ENCODE measurements around the gene CELF4. TPM values are rescaled to one million over a fixed set of nuclear protein-coding genes. Genes with fewer than 3 reads are reported as not detected.

Gene CELF4
- total and polyA plus RNA-seq, 2 donors (not counting 3 experiments of a cell fraction or from before 2014, with no cell fraction given): not detected

- FAIRE-seq (no peak), DNase-seq (ENCODE audit: low read depth, low spot score) (no peak)
- CTCF ChIA-PET: no interaction called here
- Histone ChIP-seq H3K36me3 (ENCODE audit: control insufficient read depth in 2 of 2, extremely low read depth in 1 of 2, insufficient read depth in 2 of 2, low read length in 2 of 2) (no peaks in the 10 kb centered on the region), H3K79me2 (ENCODE audit: control insufficient read depth, insufficient read depth, low read length) (no peaks in the 10 kb centered on the region), H3K4me2 (ENCODE audit: insufficient read depth, low read length) (no peak overlapping the region), H3K9me1 (replicated peaks; ENCODE audit: control insufficient read depth, extremely low read depth, insufficient read depth, low read length) (no peaks in the 10 kb centered on the region), H3K27me3 (ENCODE audit: control insufficient read depth in 2 of 2, insufficient read depth in 2 of 2, low read length in 2 of 2) (no peaks in the 10 kb centered on the region), H2AFZ (ENCODE audit: low read depth, low read length) (no peak overlapping the region), H4K20me1 (replicated peaks; ENCODE audit: control insufficient read depth, extremely low read depth, insufficient read depth, low read length) (no peaks in the 10 kb centered on the region), H3K9me3 (replicated peaks; ENCODE audit: control insufficient read depth, insufficient read depth, low read length) (no peaks in the 10 kb centered on the region), H3K4me1 (ENCODE audit: control insufficient read depth, extremely low read depth, insufficient read depth, low read length) (no peaks in the 10 kb centered on the region), H3K9ac (replicated peaks; ENCODE audit: extremely low read depth, insufficient read depth, low read length) (no peak overlapping the region), H3K4me3 (replicated peaks in 1 of 3; ENCODE audit: insufficient read depth in 1 of 3, low read depth in 1 of 3, low read length in 3 of 3) (no peak overlapping the region), H3K27ac (ENCODE audit: insufficient read depth, low read depth, low read length) (no peak overlapping the region)
- intact Hi-C loops (cut with micrococcal nuclease): no loop called here
- no TSS peak for BruUV-seq (replicated peaks)
- dilution Hi-C loops (cut with MboI; ENCODE audit: extremely low pct_ligation_motif_present, low sequenced_read_pairs): no loop called here
- POLR2A ChIA-PET: no interaction called here
- TF ChIP-seq POLR2A (IDR thresholded peaks at IDR 0.05; ENCODE audit: low read depth, low read length) (no peak), EZH2 (IDR thresholded peaks at IDR 0.05; ENCODE audit: borderline replicate concordance, low read depth, low read length, severe bottlenecking) (no peak)
These were observed 22.7 kb upstream of the CELF4 start for GRCh38 chr18:37588289-37588688.

GRCh38 chr18:37586656-37587225 is 21.1 kb upstream of the CELF4 start:
- no peak for DNase-seq (ENCODE audit: low read depth, low spot score)
- dilution Hi-C loops (cut with MboI; ENCODE audit: extremely low pct_ligation_motif_present, low sequenced_read_pairs) (no loop called here), intact Hi-C loops (cut with micrococcal nuclease) (no loop called here)
- Histone ChIP-seq H3K4me1 (ENCODE audit: control insufficient read depth, extremely low read depth, insufficient read depth, low read length) (no peaks in the 10 kb centered on the region), H3K4me3 (replicated peaks in 1 of 3; ENCODE audit: insufficient read depth in 1 of 3, low read depth in 1 of 3, low read length in 3 of 3) (no peak overlapping the region), H3K27me3 (ENCODE audit: control insufficient read depth in 2 of 2, insufficient read depth in 2 of 2, low read length in 2 of 2) (no peaks in the 10 kb centered on the region), H3K9ac (replicated peaks; ENCODE audit: extremely low read depth, insufficient read depth, low read length) (no peak overlapping the region), H2AFZ (ENCODE audit: low read depth, low read length) (no peak overlapping the region), H3K27ac (ENCODE audit: insufficient read depth, low read depth, low read length) (no peak overlapping the region), H3K9me1 (replicated peaks; ENCODE audit: control insufficient read depth, extremely low read depth, insufficient read depth, low read length) (no peaks in the 10 kb centered on the region), H3K9me3 (replicated peaks; ENCODE audit: control insufficient read depth, insufficient read depth, low read length) (no peaks in the 10 kb centered on the region), H3K79me2 (ENCODE audit: control insufficient read depth, insufficient read depth, low read length) (no peaks in the 10 kb centered on the region), H4K20me1 (replicated peaks; ENCODE audit: control insufficient read depth, extremely low read depth, insufficient read depth, low read length) (no peaks in the 10 kb centered on the region), H3K4me2 (ENCODE audit: insufficient read depth, low read length) (no peak overlapping the region), H3K36me3 (ENCODE audit: control insufficient read depth in 2 of 2, extremely low read depth in 1 of 2, insufficient read depth in 2 of 2, low read length in 2 of 2) (no peaks in the 10 kb centered on the region)
- POLR2A ChIA-PET: no interaction called here
- FAIRE-seq: no peak
- CTCF ChIA-PET: no interaction called here
- no TSS peak for BruUV-seq (replicated peaks)
- TF ChIP-seq POLR2AphosphoS5 (IDR thresholded peaks at IDR 0.05; ENCODE audit: insufficient read depth, low read depth, low read length): no peak
- TF ChIP-seq POLR2A (IDR thresholded peaks at IDR 0.05; ENCODE audit: low read depth, low read length): no peak
- no peak for TF ChIP-seq JUN (IDR thresholded peaks at IDR 0.05; ENCODE audit: borderline replicate concordance, insufficient read depth, insufficient read length, low read depth)
- no peak for TF ChIP-seq MYC (IDR thresholded peaks at IDR 0.05; ENCODE audit: low read depth, low read length)
- TF ChIP-seq GATA2 (IDR thresholded peaks at IDR 0.05; ENCODE audit: insufficient read depth, insufficient read length, low read depth, low read length): no peak
- no peak for TF ChIP-seq EZH2 (IDR thresholded peaks at IDR 0.05; ENCODE audit: borderline replicate concordance, low read depth, low read length, severe bottlenecking)
- TF ChIP-seq MAX (IDR thresholded peaks at IDR 0.05; ENCODE audit: insufficient read depth, insufficient read length): no peak
- TF ChIP-seq, protein P1, sequence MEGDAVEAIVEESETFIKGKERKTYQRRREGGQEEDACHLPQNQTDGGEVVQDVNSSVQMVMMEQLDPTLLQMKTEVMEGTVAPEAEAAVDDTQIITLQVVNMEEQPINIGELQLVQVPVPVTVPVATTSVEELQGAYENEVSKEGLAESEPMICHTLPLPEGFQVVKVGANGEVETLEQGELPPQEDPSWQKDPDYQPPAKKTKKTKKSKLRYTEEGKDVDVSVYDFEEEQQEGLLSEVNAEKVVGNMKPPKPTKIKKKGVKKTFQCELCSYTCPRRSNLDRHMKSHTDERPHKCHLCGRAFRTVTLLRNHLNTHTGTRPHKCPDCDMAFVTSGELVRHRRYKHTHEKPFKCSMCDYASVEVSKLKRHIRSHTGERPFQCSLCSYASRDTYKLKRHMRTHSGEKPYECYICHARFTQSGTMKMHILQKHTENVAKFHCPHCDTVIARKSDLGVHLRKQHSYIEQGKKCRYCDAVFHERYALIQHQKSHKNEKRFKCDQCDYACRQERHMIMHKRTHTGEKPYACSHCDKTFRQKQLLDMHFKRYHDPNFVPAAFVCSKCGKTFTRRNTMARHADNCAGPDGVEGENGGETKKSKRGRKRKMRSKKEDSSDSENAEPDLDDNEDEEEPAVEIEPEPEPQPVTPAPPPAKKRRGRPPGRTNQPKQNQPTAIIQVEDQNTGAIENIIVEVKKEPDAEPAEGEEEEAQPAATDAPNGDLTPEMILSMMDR (IDR thresholded peaks at IDR 0.05; ENCODE audit: extremely low read depth in 1 of 2, insufficient read depth in 1 of 2, low read depth in 1 of 2, low read length in 2 of 2): no peak
- no peak for TF ChIP-seq FOS (IDR thresholded peaks at IDR 0.05; ENCODE audit: borderline replicate concordance, insufficient read depth, low read length)
